ENCODE data around the gene UGT2B11.
"Not testable (repeated sequence)": the region's sequence is repeated elsewhere in the genome, so short reads cannot be mapped to it uniquely, and the experiment has no call there.

UGT2B11 gene

DNA sequence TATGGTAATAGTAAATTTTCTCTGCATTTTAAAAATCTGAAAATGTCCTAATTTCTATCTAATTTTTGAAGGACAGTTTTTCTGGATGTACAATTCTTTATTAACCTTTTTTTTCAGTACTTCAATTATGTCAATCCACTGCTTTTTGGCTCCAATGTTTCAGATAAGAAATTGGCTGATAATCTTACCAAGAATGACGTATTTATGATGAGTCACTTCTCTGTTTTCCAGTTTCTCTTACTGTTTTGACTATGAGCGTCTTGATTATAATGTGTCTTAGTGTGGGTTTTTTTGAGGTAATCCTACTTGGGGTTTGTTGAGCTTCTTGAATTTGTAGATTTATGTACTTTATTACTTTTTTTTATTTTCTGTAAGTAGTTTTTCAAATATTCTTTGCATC lies 47.2 kb downstream of the UGT2B11 start:
- DNase-seq, result no peak

- DNase-seq, result not testable (repeated sequence)
Observed at GRCh38 chr4:69166376-69166775, 48.2 kb downstream of the UGT2B11 start.

- not testable (repeated sequence) for DNase-seq
Observed at GRCh38 chr4:69165707-69166106, 48.8 kb downstream of the UGT2B11 start.

DNA sequence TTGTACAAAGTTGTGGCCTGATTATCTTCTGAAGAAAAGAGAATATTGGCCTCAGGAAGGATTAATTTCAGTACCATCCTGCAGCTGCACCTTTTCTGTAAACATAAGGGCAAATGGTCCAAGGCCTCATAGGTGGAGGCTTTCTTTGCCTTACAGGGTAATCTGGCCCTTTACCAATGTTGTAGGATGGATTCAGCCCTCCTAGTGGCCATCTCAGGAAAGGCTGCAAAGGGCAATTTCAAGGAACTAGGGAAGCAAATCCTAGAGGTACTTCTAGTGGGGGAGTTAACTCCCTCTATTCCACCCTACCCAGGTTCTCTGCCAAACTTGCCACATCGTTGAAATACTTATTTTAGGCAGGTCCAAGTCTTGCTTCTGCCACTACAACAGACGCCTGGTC lies 57.6 kb downstream of the UGT2B11 start:
- DNase-seq, result no peak

DNA sequence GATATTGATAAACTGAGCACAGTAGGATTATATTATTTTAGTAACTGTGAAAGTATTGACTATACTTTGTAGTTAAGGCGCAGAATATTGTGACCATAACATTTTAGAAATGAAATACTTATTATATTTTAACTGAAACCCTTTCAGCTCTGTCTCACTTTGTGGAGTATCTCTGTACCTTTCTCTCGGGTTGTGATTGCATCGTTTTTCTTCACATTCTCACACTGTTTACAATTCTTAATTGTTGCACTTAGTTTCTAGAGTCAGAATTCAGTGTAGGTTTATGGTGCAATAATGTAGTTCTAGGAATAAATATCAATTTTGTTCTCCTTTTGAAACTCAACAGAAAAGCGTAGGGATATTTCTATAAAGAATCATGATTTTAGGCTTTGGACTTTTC lies 60.5 kb downstream of the UGT2B11 start:
- DNase-seq, result no peak
